ENCODE data around the gene TMCO1.
"Not testable (repeated sequence)": the region's sequence is repeated elsewhere in the genome, so short reads cannot be mapped to it uniquely, and the experiment has no call there.

TMCO1 gene

GRCh38 chr1:165726169-165726568, 42.5 kb downstream of the TMCO1 start:
- Histone ChIP-seq H3K27me3 (ENCODE audit: insufficient read depth, low read length, poor library complexity, severe bottlenecking) (no peaks in the 10 kb centered on the region), H3F3A (ENCODE audit: low read depth) (no peaks in the 10 kb centered on the region), H2AFZ (ENCODE audit: low read length) (no peak overlapping the region), H3K9ac (ENCODE audit: low read depth, low read length, poor library complexity, severe bottlenecking) (no peak overlapping the region), H3K79me2 (ENCODE audit: insufficient read depth, low read length) (no peaks in the 10 kb centered on the region), H3K36me3 (ENCODE audit: insufficient read depth, low read length) (peaks cover 33% of the 10 kb centered on the region; the same call in 1 of the 2 replicates), H3K9me3 (ENCODE audit: insufficient read depth, low read depth, low read length) (no peaks in the 10 kb centered on the region), H4K20me1 (ENCODE audit: insufficient read depth, low read length, poor library complexity, severe bottlenecking) (no peaks in the 10 kb centered on the region), H3K4me3 (ENCODE audit: low read length, poor library complexity, severe bottlenecking) (no peak overlapping the region), H3K4me1 (ENCODE audit: insufficient read depth, low read length, poor library complexity, severe bottlenecking) (no peaks in the 10 kb centered on the region), H3K4me2 (ENCODE audit: low read depth, low read length, poor library complexity, severe bottlenecking) (no peak overlapping the region), H3K9me2 (replicated peaks; ENCODE audit: low read depth, low read length) (no peaks in the 10 kb centered on the region)
- no peak for TF ChIP-seq CTCF (conservative IDR thresholded peaks at IDR 0.05; ENCODE audit: low read length)
- no peak for TF ChIP-seq EZH2phosphoT487 (IDR thresholded peaks at IDR 0.05; ENCODE audit: borderline replicate concordance)

- Histone ChIP-seq H3K9me3 (ENCODE audit: insufficient read depth, low read depth, low read length) (no peaks in the 10 kb centered on the region), H3K36me3 (ENCODE audit: insufficient read depth, low read length) (no peaks in the 10 kb centered on the region), H3K4me1 (ENCODE audit: insufficient read depth, low read length, poor library complexity, severe bottlenecking) (no peaks in the 10 kb centered on the region), H3K9ac (ENCODE audit: low read depth, low read length, poor library complexity, severe bottlenecking) (no peak overlapping the region), H3K4me2 (ENCODE audit: low read depth, low read length, poor library complexity, severe bottlenecking) (no peak overlapping the region), H3F3A (ENCODE audit: low read depth) (no peaks in the 10 kb centered on the region), H3K9me2 (replicated peaks; ENCODE audit: low read depth, low read length) (no peaks in the 10 kb centered on the region), H3K79me2 (ENCODE audit: insufficient read depth, low read length) (no peaks in the 10 kb centered on the region), H4K20me1 (ENCODE audit: insufficient read depth, low read length, poor library complexity, severe bottlenecking) (no peaks in the 10 kb centered on the region), H3K4me3 (ENCODE audit: low read length, poor library complexity, severe bottlenecking) (no peak overlapping the region), H3K27me3 (ENCODE audit: insufficient read depth, low read length, poor library complexity, severe bottlenecking) (no peaks in the 10 kb centered on the region), H2AFZ (ENCODE audit: low read length) (no peak overlapping the region)
- no peak for TF ChIP-seq EZH2phosphoT487 (IDR thresholded peaks at IDR 0.05; ENCODE audit: borderline replicate concordance)
- TF ChIP-seq CTCF (conservative IDR thresholded peaks at IDR 0.05; ENCODE audit: low read length), result peak; percentile 91
These were observed 50.7 kb downstream of the TMCO1 start for GRCh38 chr1:165717918-165718515.

- H3K4me3 ChIP-seq (ENCODE audit: low read length, poor library complexity, severe bottlenecking); H2AFZ ChIP-seq (ENCODE audit: low read length); H3K9me3 ChIP-seq (ENCODE audit: insufficient read depth, low read depth, low read length); H3K9ac ChIP-seq (ENCODE audit: low read depth, low read length, poor library complexity, severe bottlenecking); H4K20me1 ChIP-seq (ENCODE audit: insufficient read depth, low read length, poor library complexity, severe bottlenecking); H3K9me2 ChIP-seq (replicated peaks; ENCODE audit: low read depth, low read length); H3K4me1 ChIP-seq (ENCODE audit: insufficient read depth, low read length, poor library complexity, severe bottlenecking); H3K36me3 ChIP-seq (ENCODE audit: insufficient read depth, low read length); H3K27me3 ChIP-seq (ENCODE audit: insufficient read depth, low read length, poor library complexity, severe bottlenecking); H3K79me2 ChIP-seq (ENCODE audit: insufficient read depth, low read length); H3F3A ChIP-seq (ENCODE audit: low read depth); H3K4me2 ChIP-seq (ENCODE audit: low read depth, low read length, poor library complexity, severe bottlenecking): not testable (repeated sequence)
These were observed 52.2 kb downstream of the TMCO1 start for GRCh38 chr1:165716265-165717051.

Measured in Loucy (cell line).